ENCODE results near the gene PPP5C. TPM values are rescaled to one million over a fixed set of nuclear protein-coding genes. Genes with fewer than 3 reads are reported as not detected.

Gene PPP5C
- total RNA-seq, 4 donors from 2014 or later, result 32.0 to 63.1 (median 48.4) TPM

DNA sequence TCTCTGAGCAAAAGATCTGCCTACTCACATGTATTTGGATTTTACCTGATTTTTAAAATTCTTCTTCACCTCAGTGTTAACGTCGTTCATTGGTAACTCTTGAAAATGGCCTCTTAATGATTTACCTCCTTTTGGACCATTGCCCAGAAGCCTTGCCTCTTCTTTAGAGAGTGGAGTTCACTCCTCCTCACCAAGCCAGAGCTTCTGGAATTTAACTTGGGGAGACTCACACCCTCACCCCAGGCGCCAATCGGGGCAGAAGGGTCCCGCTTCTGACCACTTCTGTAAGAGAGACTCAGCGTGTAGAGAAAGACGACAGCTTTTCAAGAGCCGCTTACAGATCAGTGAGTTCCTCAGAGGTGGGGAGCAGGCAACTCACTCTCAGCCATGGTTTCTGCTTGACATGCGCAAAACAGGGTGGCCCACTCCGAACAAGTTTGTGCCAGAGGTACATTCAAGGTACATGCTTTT lies 79.2 kb downstream of the PPP5C start:
- H3K4me3 ChIP-seq (ENCODE audit: low read depth, poor library complexity, severe bottlenecking), result peak overlapping the region; percentile 14
- no peak for DNase-seq (ENCODE audit: low spot score in 2 of 2)
- 4 to 5% methylated on average over 10 of the region's 10 CpGs for WGBS, 2 donors
- intact Hi-C loops (cut with DNase I; ENCODE audit: low total_unique reads), result no loop called here
- TF ChIP-seq POLR2A (IDR thresholded peaks at IDR 0.05), result no peak
- TF ChIP-seq, protein P1, sequence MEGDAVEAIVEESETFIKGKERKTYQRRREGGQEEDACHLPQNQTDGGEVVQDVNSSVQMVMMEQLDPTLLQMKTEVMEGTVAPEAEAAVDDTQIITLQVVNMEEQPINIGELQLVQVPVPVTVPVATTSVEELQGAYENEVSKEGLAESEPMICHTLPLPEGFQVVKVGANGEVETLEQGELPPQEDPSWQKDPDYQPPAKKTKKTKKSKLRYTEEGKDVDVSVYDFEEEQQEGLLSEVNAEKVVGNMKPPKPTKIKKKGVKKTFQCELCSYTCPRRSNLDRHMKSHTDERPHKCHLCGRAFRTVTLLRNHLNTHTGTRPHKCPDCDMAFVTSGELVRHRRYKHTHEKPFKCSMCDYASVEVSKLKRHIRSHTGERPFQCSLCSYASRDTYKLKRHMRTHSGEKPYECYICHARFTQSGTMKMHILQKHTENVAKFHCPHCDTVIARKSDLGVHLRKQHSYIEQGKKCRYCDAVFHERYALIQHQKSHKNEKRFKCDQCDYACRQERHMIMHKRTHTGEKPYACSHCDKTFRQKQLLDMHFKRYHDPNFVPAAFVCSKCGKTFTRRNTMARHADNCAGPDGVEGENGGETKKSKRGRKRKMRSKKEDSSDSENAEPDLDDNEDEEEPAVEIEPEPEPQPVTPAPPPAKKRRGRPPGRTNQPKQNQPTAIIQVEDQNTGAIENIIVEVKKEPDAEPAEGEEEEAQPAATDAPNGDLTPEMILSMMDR (IDR thresholded peaks at IDR 0.05), result no peak

DNA sequence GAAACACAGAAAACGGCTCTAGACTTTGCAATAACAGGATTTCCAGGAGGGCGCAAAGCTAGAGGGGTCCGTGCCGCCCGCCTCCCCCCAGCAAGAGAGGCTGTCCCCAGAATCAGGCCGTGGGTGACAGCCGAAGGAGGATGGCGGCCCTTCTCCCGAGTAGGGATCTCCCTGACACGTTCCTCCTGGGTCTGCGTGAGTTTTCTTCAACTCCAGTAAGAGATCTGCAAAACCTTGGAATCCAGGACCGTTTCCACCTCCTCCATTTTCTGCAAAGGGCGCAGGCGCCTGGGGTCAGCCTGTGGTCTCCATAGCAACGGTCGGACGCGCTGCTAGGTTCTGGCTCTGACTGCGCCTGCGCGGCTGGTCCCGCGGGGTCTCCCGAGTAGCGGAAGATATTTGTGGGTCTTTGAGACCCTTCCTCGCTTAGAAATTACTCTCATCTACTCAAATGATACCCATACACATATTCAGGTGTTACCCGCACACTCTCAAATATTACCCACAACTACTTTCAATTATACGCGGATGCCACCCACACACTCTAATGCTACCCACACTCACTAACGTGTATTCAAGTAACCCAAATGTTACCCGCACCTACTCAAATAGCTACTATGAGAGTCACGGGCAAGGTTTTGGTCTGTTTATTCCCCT lies 79.7 kb downstream of the PPP5C start:
- TF ChIP-seq POLR2A (IDR thresholded peaks at IDR 0.05), result no peak
- TF ChIP-seq, protein P1 (IDR thresholded peaks at IDR 0.05), result no peak
- DNase-seq (ENCODE audit: low spot score in 2 of 2), result no peak
- H3K4me3 ChIP-seq (ENCODE audit: low read depth, poor library complexity, severe bottlenecking), result peak overlapping the region; percentile 14
- 4% methylated on average over 32 of the region's 32 CpGs for WGBS, 2 donors
- intact Hi-C loops (cut with DNase I; ENCODE audit: low total_unique reads), result no loop called here

DNA sequence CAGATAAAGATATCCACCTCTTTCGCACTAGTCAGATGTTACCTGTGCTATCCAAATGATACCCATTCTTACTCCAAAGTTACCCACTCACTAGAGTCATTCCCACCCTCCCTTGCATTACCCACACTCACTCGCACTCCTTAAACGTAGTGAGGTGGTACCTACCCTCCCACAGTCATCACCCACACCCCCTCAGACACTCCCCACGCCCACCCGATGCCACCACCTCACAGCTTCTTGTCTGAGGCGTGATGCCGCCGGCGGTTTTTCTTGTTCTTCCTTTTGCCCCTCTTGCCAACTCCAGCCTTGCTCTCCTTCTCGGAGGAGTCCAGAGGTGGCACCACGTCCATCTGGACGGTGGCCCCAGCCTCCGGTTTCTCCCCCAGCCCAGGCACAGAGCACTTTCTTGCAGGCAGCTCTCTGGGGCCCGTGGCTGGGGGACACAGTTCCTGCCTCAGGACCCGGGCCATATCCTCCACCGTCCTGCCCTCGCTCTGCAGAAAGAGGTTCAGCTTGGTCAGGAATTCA lies 80.7 kb downstream of the PPP5C start:
- DNase-seq (ENCODE audit: low spot score in 2 of 2), result no peak
- 78 to 85% methylated on average over 17 of the region's 17 CpGs for WGBS, 2 donors
- no peak overlapping the region for H3K4me3 ChIP-seq (ENCODE audit: low read depth, poor library complexity, severe bottlenecking)
- TF ChIP-seq, protein P1 (IDR thresholded peaks at IDR 0.05), result no peak
- TF ChIP-seq POLR2A (IDR thresholded peaks at IDR 0.05), result no peak
- intact Hi-C loops (cut with DNase I; ENCODE audit: low total_unique reads), result no loop called here

DNA sequence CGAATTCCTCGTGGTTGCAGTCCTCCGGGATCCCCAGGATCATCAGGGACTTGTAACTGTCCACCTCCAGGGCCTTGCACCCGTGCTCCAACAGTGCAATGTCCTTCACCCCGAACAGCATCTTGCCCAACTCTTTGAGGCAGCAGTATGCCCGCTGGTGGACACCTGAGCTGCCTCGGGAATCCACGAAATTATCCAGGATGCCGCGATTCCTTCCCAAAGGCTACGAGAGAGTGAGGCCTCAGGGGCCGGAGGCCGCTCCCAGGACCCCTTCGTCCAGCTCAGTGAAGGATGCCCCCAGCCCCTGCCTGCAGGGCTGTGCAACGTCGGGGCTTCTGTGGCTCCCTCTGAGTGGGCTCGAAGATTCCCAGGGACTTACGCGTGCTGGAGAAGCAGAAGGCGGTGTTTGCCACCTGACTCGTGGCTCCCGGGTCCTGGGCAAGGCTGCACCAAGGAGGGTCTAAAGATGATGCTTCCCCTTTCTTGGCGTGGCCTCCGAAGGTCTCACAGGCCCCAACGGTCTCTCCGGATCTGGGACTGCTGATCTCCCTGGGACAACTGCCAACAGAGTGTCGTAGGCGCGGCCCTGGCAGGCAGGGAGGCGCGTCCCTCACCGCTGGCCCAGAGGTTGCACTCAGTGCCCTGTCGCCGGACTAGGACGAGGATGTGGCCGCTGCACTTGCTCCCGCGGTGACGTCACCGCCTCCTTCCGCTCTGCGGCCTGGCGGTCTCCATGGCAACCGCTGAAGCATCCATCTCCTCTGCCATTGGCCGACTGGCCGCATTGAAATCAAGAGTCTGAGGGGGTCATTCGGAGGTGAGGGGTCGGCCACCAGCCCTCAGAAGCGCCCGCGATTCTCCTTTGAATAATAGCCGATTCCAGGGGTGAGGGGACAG lies 81.6 kb downstream of the PPP5C start, which contains the start of gene PNMA8C:
Gene PNMA8C (minus strand): TSS at position 698 of the 897 bp plus-strand sequence. CDS start 577 bp downstream, at position 121.
- 29 to 57% methylated on average over 31 to 49 of the region's 52 CpGs for WGBS, 2 donors
- intact Hi-C loops (cut with DNase I; ENCODE audit: low total_unique reads), result no loop called here
- TF ChIP-seq, protein P1 (IDR thresholded peaks at IDR 0.05), result no peak
- TF ChIP-seq POLR2A (IDR thresholded peaks at IDR 0.05), result no peak
- H3K4me3 ChIP-seq (ENCODE audit: low read depth, poor library complexity, severe bottlenecking), result no peak within 1 kb of the TSS
- DNase-seq (ENCODE audit: low spot score in 2 of 2), result no peak

GRCh38 chr19:46429999-46430398 lies 83.1 kb downstream of the PPP5C start:
- intact Hi-C loops (cut with DNase I; ENCODE audit: low total_unique reads), result no loop called here
- WGBS, 2 donors, result 79% methylated on average over 4 of the region's 4 CpGs
- TF ChIP-seq POLR2A (IDR thresholded peaks at IDR 0.05), result no peak
- TF ChIP-seq, protein P1 (IDR thresholded peaks at IDR 0.05), result no peak
- no peak for DNase-seq (ENCODE audit: low spot score in 2 of 2)
- H3K4me3 ChIP-seq (ENCODE audit: low read depth, poor library complexity, severe bottlenecking), result no peak overlapping the region

Data from lower leg skin (tissue), 4 donors.